PC-3 (cell line): ENCODE results near the gene ZNF382. TPM values are rescaled to one million over a fixed set of nuclear protein-coding genes. Genes with fewer than 3 reads are reported as not detected.
A peak's percentile ranks its signal among the peaks of the same experiment; 100 is the strongest.

Experiments used
- ATAC-seq: fragments of 200-7000 bp; cut with Tn5 transposase; 2 replicates; pipeline ENCODE4 v1.9.1; 2020; ENCODE audit warnings: mild to moderate bottlenecking, moderate library complexity
- BruUV-seq: library from RNA; stranded (reverse); fragments of 400-500 nt; replicated peaks from 2 replicates; lab custom pipeline; 2021; lab: Mats Ljungman, UMichigan
- CTCF ChIA-PET: fragments of 300-600 bp; sonication (Branson Sonifier 250); formaldehyde crosslinking; loops from one replicate; lab custom pipeline; 2022; ENCODE audit warnings: antibody characterized with exemption; lab: Charles Lee
- POLR2A ChIA-PET: fragments of 300-600 bp; sonication (Branson Sonifier 250); formaldehyde crosslinking; loops from one replicate; lab custom pipeline; 2022; ENCODE audit warnings: antibody characterized with exemption; ENCODE audit not compliant: unreplicated experiment; lab: Charles Lee
- DNase-seq: peaks from one replicate; pipeline ENCODE4 v3.0.0-alpha.2; 2015
- H2AFZ ChIP-seq: fragments of 300-600 bp; sonication (generic); 2 replicates; pipeline ENCODE4 v1.6.0; 2016; ENCODE audit warnings: antibody characterized with exemption, low read length
- H3F3A ChIP-seq: fragments of 300-600 bp; sonication (generic); one replicate; pipeline ENCODE4 v1.6.0; 2017; ENCODE audit warnings: antibody characterized with exemption, low read length, control low read depth, mild to moderate bottlenecking; ENCODE audit not compliant: unreplicated experiment
- H3K27ac ChIP-seq: fragments of 300-600 bp; sonication (generic); 2 replicates; pipeline ENCODE4 v1.5.1; 2016; ENCODE audit warnings: mild to moderate bottlenecking, low read length
- H3K27me3 ChIP-seq: fragments of 300-600 bp; sonication (generic); 2 replicates; pipeline ENCODE4 v1.6.1; 2016; ENCODE audit warnings: low read length, mixed read lengths
- H3K36me3 ChIP-seq: fragments of 300-600 bp; sonication (generic); 2 replicates; pipeline ENCODE4 v1.6.1; 2016; ENCODE audit warnings: low read depth, mixed run types, low read length, mixed read lengths
- H3K4me1 ChIP-seq: fragments of 300-600 bp; sonication (generic); 2 replicates; pipeline ENCODE4 v1.5.1; 2016; ENCODE audit warnings: low read length; ENCODE audit not compliant: insufficient read depth
- H3K4me2 ChIP-seq: fragments of 300-600 bp; sonication (generic); 2 replicates; pipeline ENCODE4 v1.6.0; 2016; ENCODE audit warnings: low read length
- H3K4me3 ChIP-seq: fragments of 300-600 bp; sonication (generic); 2 replicates; pipeline ENCODE4 v1.5.1; 2016; ENCODE audit warnings: mild to moderate bottlenecking, low read length, mixed read lengths
- H3K79me2 ChIP-seq: fragments of 300-600 bp; sonication (generic); 2 replicates; pipeline ENCODE4 v1.6.1; 2017; ENCODE audit warnings: low read length, mixed read lengths
- H3K9ac ChIP-seq: fragments of 300-600 bp; sonication (generic); 2 replicates; pipeline ENCODE4 v1.6.0; 2016; ENCODE audit warnings: mild to moderate bottlenecking, low read length
- H3K9me2 ChIP-seq: fragments of 300-600 bp; sonication (generic); replicated peaks from 2 replicates; pipeline ENCODE4 v1.6.1; 2016; ENCODE audit warnings: mixed run types, low read length, mixed read lengths
- H3K9me3 ChIP-seq: fragments of 300-600 bp; sonication (generic); 2 replicates; pipeline ENCODE4 v1.6.1; 2016; ENCODE audit warnings: low read length, mixed read lengths
- H4K20me1 ChIP-seq: fragments of 300-600 bp; sonication (generic); 2 replicates; pipeline ENCODE4 v1.6.1; 2016; ENCODE audit warnings: low read length, mixed read lengths
- CTCF ChIP-seq: fragments of 300-600 bp; sonication (generic); conservative IDR thresholded peaks from 2 replicates; pipeline ENCODE4 v1.5.1; 2017; ENCODE audit warnings: antibody characterized with exemption, low read depth, mild to moderate bottlenecking, low read length
- EZH2 ChIP-seq: fragments of 300-600 bp; sonication (generic); IDR thresholded peaks from one replicate; pipeline ENCODE4 v1.6.1; 2017; ENCODE audit warnings: antibody characterized with exemption, mild to moderate bottlenecking, low read length; ENCODE audit not compliant: unreplicated experiment
- EZH2phosphoT487 ChIP-seq: fragments of 300-600 bp; sonication (generic); IDR thresholded peaks from 2 replicates; pipeline ENCODE4 v1.6.1; 2018; ENCODE audit warnings: mild to moderate bottlenecking, antibody characterized with exemption, low read length, borderline replicate concordance
- intact Hi-C: fragments of 100-400 bp; cut with micrococcal nuclease; formaldehyde crosslinking; loops from 2 replicates; pipeline ENCODE4 v1.9.0; 2023
- total RNA-seq: library from RNA; depleted of rRNA; stranded (reverse); fragments of >200 nt; gene quantifications from 2 replicates; pipeline ENCODE4 v1.2.3, GENCODE V29; 2014

The ZNF382 gene
- total RNA-seq, 1 experiment from 2014 or later = 0.91 TPM

- BruUV-seq = no TSS peak
- ChIA-PET POLR2A (no interaction called here), CTCF (no interaction called here)
- TF ChIP-seq CTCF (no peak), EZH2 (no peak), EZH2phosphoT487 (no peak)
- H3K27me3 ChIP-seq = no peaks in the 10 kb centered on the region
- peak overlapping the region; percentile 85 for H3K4me2 ChIP-seq
- ATAC-seq (peak; percentile 39), DNase-seq (peak; percentile 1)
- peak overlapping the region; percentile 98 for H2AFZ ChIP-seq
- H3K4me3 ChIP-seq = peak overlapping the region; percentile 98
- H3K36me3 ChIP-seq = peaks cover 47% of the 10 kb centered on the region
- H3K79me2 ChIP-seq = peaks cover 34% of the 10 kb centered on the region
- H4K20me1 ChIP-seq = no peaks in the 10 kb centered on the region
- H3K27ac ChIP-seq = no peak overlapping the region
- intact Hi-C loops = no loop called here
- no peaks in the 10 kb centered on the region for H3F3A ChIP-seq
- H3K9me3 ChIP-seq = no peaks in the 10 kb centered on the region
- peak overlapping the region; percentile 79 for H3K9ac ChIP-seq
- H3K4me1 ChIP-seq = no peaks in the 10 kb centered on the region
- H3K9me2 ChIP-seq = no peaks in the 10 kb centered on the region
These were observed 31.0 kb upstream of the ZNF382 start for GRCh38 chr19:36573895-36574720.

GRCh38 chr19:36574741-36575140, 30.4 kb upstream of the ZNF382 start:
- no peak for ATAC-seq
- DNase-seq = no peak
- Histone ChIP-seq H3K36me3 (peaks cover 47% of the 10 kb centered on the region), H3K79me2 (peaks cover 34% of the 10 kb centered on the region), H2AFZ (no peak overlapping the region), H4K20me1 (no peaks in the 10 kb centered on the region), H3K4me3 (peak overlapping the region; percentile 98; the same call in 1 of the 2 replicates), H3K9me3 (no peaks in the 10 kb centered on the region), H3K27ac (no peak overlapping the region), H3K4me2 (0 out of 2 replicates have a peak overlapping the region, but pooled peaks have one; percentile 85), H3K9me2 (no peaks in the 10 kb centered on the region), H3F3A (no peaks in the 10 kb centered on the region), H3K9ac (no peak overlapping the region), H3K27me3 (no peaks in the 10 kb centered on the region), H3K4me1 (no peaks in the 10 kb centered on the region)
- POLR2A ChIA-PET = no interaction called here
- TF ChIP-seq CTCF (no peak), EZH2 (no peak), EZH2phosphoT487 (no peak)
- BruUV-seq = TSS peak; percentile 49
- intact Hi-C loops = no loop called here
- CTCF ChIA-PET = no interaction called here
